Mammary epithelial cell (primary cell): ENCODE data around the gene SLC8A1.

Experiments
- CTCF ChIP-seq, 2 donors: IDR thresholded peaks in 1 of 2; conservative IDR thresholded peaks in 1 of 2; 2 replicates each; pipeline ENCODE4 v1.5.1; 2011 to 2012; ENCODE audit warnings: inconsistent platforms in 2 of 2, low read length in 2 of 2, mild to moderate bottlenecking in 2 of 2, control low read depth in 1 of 2, low read depth in 1 of 2; ENCODE audit not compliant: insufficient read depth in 1 of 2; ENCODE audit errors: extremely low read depth in 1 of 2
- EZH2 ChIP-seq: IDR thresholded peaks from 2 replicates; pipeline ENCODE4 v1.6.1; 2012; ENCODE audit warnings: low read length, inconsistent platforms, borderline replicate concordance

GRCh38 chr2:40416486-40416885 lies 35.4 kb downstream of the SLC8A1 start:
- no peak for TF ChIP-seq EZH2
- TF ChIP-seq CTCF (conservative IDR thresholded peaks at IDR 0.05 in 1 of 2, IDR thresholded peaks at IDR 0.05 in 1 of 2; ENCODE audit: extremely low read depth in 1 of 2, insufficient read depth in 1 of 2, low read depth in 1 of 2, low read length in 2 of 2) = no peak
